Muscle of leg (tissue), 11 donors: ENCODE results near the gene HPS1. TPM values are rescaled to one million over a fixed set of nuclear protein-coding genes. Genes with fewer than 3 reads are reported as not detected.

ENCODE experiments used
- DNase-seq: peaks from one replicate; pipeline ENCODE4 v3.0.0; 2013
- H3K27ac ChIP-seq: one replicate; pipeline ENCODE4 v1.5.1; 2013; ENCODE audit warnings: mild to moderate bottlenecking, low read length, control low read depth
- H3K27me3 ChIP-seq: one replicate; pipeline ENCODE4 v1.6.1; 2013; ENCODE audit warnings: low read length; ENCODE audit not compliant: control insufficient read depth, insufficient read depth
- H3K36me3 ChIP-seq: one replicate; pipeline ENCODE4 v1.6.1; 2013; ENCODE audit warnings: low read length; ENCODE audit not compliant: control insufficient read depth, insufficient read depth
- H3K4me1 ChIP-seq: one replicate; pipeline ENCODE4 v1.6.1; 2013; ENCODE audit warnings: low read length; ENCODE audit not compliant: control insufficient read depth, insufficient read depth
- H3K4me3 ChIP-seq: one replicate; pipeline ENCODE4 v1.5.1; 2013; ENCODE audit warnings: low read length, control low read depth
- H3K9me3 ChIP-seq: replicated peaks from 2 replicates; pipeline ENCODE4 v1.6.1; 2013; ENCODE audit warnings: low read depth, low read length; ENCODE audit not compliant: control insufficient read depth
- WGBS: methylation state at CpG from one replicate; pipeline ENCODE4 v1.1.5; 2013; ENCODE audit warnings: missing lambda C conversion rate; ENCODE audit not compliant: insufficient coverage; 5-methylcytosine and 5-hydroxymethylcytosine counted together
- polyA plus RNA-seq, 8 donors: library from polyadenylated mRNA; unstranded; fragments of 120-200 nt; gene quantifications; one replicate each; pipeline versions ENCODE4 v1.2.1 to v1.2.3, GENCODE V29; 2013; ENCODE audit warnings: inconsistent platforms in 1 of 8, low replicate concordance in 1 of 8; ENCODE audit not compliant: insufficient read length in 8 of 8, insufficient read depth in 1 of 8
- total RNA-seq: library from RNA; stranded (reverse); fragments of 120-200 nt; gene quantifications from one replicate; pipeline ENCODE4 v1.2.4, GENCODE V29; 2013

HPS1 gene
- total and polyA plus RNA-seq, 9 donors, result 9.7 to 24.3 (median 16.0) TPM

DNA sequence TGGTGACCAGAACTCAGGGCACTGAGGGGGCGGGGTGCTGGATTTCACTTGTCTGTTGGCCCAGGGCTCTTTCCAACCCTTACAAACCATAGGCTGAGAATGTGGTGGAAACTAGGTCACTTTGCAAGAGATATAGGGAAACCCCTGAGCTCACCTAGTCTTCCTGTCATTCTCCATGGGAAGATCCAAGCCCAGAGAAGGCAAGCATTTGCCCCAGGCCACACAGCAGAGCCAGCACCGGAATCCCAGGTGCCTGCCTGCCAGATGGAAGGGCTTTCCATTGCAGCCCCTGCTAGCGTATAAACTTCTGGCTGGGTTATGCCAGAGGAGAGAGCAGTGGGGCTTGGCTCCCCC lies 32.2 kb downstream of the HPS1 start:
- Histone ChIP-seq H3K27me3 (no peaks in the 10 kb centered on the region), H3K27ac (peak overlapping the region; percentile 81), H3K4me3 (peak overlapping the region; percentile 73), H3K36me3 (peaks cover 28% of the 10 kb centered on the region), H3K4me1 (peaks cover 47% of the 10 kb centered on the region), H3K9me3 (no peaks in the 10 kb centered on the region)
- 20% methylated on average over 1 of the region's 3 CpGs for WGBS
- no peak for DNase-seq

DNA sequence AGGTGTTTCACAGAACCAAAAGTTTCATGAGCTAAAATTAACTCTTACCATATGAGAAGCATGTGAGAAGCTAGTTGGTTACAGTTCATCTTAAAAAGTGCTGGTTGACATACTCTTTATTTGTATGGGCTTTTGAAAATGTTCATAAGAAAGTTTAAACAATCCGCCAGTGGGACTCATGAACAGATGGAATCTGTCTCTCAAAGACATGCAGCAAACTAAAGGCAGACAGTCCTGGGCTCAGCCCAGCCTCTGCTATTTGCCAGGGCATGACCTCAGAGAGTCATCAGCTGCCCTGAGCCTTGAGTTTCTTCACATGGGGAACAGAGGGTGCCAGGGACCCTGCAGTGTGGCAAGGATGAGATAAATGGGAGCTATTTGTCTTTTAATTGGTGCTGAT lies 35.0 kb downstream of the HPS1 start:
- Histone ChIP-seq H3K9me3 (no peaks in the 10 kb centered on the region), H3K4me3 (no peak overlapping the region), H3K27ac (no peak overlapping the region), H3K27me3 (no peaks in the 10 kb centered on the region), H3K4me1 (peaks cover 49% of the 10 kb centered on the region), H3K36me3 (peaks cover 5% of the 10 kb centered on the region)
- WGBS, result 67% methylated on average over 1 of the region's 1 CpG
- DNase-seq, result no peak

DNA sequence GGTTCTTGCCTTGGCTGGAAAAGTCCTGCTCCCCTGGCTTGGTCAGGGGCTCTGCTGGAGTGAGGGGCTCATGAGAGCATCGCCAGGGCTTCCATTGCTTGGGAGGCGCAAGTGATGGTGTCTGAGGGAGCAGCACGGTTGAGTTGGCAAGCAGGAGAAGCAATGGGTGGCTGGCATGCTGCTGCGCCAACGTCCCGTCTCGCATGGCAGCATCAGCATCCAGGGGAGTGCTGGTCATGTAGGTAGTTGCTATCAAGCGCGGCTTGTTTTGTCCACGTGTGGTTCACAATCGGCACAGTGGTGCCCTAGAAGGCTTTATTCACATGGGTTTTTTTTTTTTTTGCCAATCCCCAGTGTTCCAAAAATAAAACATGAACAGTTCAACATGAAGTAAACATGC lies 35.6 kb downstream of the HPS1 start:
- no peak for DNase-seq
- 92% methylated on average over 7 of the region's 11 CpGs for WGBS
- Histone ChIP-seq H3K4me1 (peaks cover 49% of the 10 kb centered on the region), H3K36me3 (no peaks in the 10 kb centered on the region), H3K27me3 (no peaks in the 10 kb centered on the region), H3K4me3 (no peak overlapping the region), H3K27ac (no peak overlapping the region), H3K9me3 (no peaks in the 10 kb centered on the region)

DNA sequence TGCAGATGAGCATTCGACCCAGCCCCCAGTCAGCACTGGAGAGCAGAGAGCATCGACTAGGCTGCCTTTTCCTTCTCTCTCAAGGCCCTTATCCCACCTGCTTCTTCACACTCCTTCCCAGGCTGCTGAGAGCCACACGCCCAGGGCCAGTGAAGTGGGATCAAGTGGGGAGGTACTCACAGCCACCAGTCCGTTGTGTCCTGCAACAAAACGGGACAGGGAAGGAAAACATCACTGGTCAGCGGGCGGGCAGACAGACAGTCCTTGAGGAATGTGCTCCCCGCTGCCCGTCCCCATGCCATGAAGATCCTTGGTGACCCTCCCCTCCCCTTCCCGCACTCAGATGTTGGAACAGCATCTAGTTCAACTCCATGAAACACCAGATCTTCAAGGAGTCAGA lies 36.0 kb downstream of the HPS1 start:
- Histone ChIP-seq H3K27me3 (no peaks in the 10 kb centered on the region), H3K27ac (no peak overlapping the region), H3K36me3 (no peaks in the 10 kb centered on the region), H3K9me3 (no peaks in the 10 kb centered on the region), H3K4me3 (no peak overlapping the region), H3K4me1 (peaks cover 45% of the 10 kb centered on the region)
- DNase-seq, result no peak
- 97% methylated on average over 5 of the region's 10 CpGs for WGBS

DNA sequence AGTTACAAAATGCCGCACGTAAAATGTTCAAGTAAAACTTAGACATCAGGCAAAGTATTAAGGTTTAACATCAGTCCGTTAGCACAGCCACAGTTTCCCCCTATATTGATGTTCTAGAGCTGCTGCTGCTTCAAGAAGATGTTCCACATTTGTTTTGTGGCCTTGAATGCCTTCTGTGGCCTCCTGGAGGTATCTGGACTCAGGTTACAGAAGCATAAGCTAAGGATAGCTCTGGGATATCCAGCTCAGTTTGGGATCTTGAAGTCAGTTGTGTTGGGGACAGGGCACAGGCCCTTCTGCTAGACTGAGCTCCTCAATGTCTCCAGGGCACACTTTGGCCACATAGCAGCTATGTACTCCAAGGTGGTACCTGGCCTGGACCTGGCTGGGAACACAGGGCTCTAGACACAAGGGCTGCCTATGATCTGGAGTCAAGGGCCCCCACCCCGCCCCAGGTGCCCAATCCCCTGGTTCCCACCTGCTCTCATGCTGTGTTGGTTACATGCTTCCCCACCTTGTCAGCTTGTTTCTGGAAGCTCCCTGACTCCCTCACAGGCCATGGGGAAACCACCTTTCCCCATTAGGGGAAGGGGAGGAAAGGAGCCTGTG lies 36.5 kb downstream of the HPS1 start:
- no peaks in the 10 kb centered on the region for H3K9me3 ChIP-seq
- no peaks in the 10 kb centered on the region for H3K36me3 ChIP-seq
- H3K4me1 ChIP-seq, result peaks cover 43% of the 10 kb centered on the region
- no peaks in the 10 kb centered on the region for H3K27me3 ChIP-seq
- WGBS, result 100% methylated on average over 1 of the region's 4 CpGs
- H3K4me3 ChIP-seq, result no peak overlapping the region
- DNase-seq, result no peak
- H3K27ac ChIP-seq, result no peak overlapping the region

DNA sequence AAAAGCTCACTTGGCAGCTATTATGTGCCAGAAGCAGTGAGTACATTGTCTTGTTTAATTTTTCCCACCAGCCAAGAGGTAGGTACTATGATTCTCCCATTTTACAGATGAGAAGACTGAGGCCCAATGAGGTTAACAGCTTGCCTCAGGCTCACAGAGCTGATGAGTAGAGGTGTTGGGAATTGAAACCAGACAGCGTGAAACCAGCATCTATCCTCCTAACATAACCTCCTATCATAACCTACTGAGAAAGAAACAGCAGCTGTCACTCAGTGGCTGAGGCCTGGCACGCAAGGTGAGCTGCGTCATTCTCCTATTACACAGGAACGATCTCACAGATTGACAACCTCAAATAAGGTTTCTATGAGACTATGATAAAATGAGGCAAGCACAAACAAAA lies 37.9 kb downstream of the HPS1 start:
- no CpG with 5 or more reads among the region's 4 CpGs for WGBS
- Histone ChIP-seq H3K27ac (no peak overlapping the region), H3K4me3 (no peak overlapping the region)

DNA sequence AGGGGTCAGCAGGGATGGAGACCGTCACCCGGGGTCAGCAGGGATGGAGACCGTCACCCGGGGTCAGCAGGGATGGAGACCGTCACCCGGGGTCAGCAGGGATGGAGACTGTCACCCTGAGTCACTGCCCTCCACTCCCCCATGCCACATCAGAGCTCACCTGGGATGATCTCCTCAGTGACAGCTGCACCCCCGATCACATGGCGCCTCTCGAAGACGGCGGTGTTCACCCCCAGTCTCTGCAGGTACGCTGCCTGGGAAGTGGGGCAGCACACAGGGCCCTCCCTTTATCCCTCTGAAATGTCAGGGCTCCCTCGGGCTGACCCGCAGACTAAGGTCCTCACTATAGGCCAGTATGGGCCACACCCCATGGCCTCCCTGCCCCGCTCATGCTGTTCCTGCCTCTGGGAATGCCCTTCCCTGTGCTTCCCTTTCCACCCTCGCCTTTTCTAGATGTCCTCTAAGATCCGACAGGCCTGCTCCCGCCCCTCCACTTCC lies 38.9 kb downstream of the HPS1 start:
- peaks cover 2% of the 10 kb centered on the region for H3K36me3 ChIP-seq
- no peak overlapping the region for H3K27ac ChIP-seq
- H3K4me1 ChIP-seq, result peaks cover 38% of the 10 kb centered on the region
- H3K9me3 ChIP-seq, result no peaks in the 10 kb centered on the region
- no peak for DNase-seq
- 91% methylated on average over 14 of the region's 18 CpGs for WGBS
- H3K27me3 ChIP-seq, result no peaks in the 10 kb centered on the region
- H3K4me3 ChIP-seq, result no peak overlapping the region

More for the DNA sequence above, 37.9 kb downstream of the HPS1 start:
- no peaks in the 10 kb centered on the region for H3K36me3 ChIP-seq
- H3K9me3 ChIP-seq, result no peaks in the 10 kb centered on the region
- H3K27me3 ChIP-seq, result no peaks in the 10 kb centered on the region
- DNase-seq, result no peak
- H3K4me1 ChIP-seq, result peaks cover 38% of the 10 kb centered on the region

DNA sequence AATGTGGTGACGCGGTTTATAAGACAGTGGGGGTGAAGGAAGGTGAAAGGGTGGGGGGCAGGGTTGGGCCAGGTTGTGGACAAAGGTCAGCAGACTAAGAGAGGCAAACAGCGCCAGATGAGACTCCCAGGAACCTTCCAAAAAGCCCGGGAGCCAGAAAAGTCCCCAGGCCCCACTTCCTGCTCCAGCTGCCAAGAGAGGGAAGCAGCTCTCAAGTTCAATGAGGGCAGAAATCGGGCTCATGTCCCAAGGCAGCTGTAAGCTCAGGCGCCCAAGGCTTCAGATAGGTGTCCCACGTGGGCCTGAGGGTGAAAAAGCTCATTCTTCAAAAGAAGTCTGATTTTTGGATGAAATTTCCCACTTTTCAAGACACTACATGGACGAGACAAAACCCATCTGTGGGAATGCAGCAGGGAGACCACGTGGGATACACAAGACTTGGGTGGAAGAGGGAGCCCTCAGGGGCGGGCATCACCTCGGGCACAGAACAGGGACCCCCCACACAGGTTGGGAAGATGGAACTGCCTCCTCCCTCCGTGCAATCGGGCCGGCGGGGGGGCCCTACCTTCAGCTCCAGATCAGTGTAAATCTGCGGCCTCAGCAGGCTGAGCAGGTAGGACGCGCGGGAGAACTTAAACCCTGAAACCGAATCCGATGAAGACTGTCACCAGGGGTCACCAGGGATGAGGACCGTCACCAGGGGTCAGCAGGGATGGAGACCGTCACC lies 39.6 kb downstream of the HPS1 start:
- no peak overlapping the region for H3K27ac ChIP-seq
- H3K4me3 ChIP-seq, result no peak overlapping the region
- H3K36me3 ChIP-seq, result peaks cover 5% of the 10 kb centered on the region
- H3K27me3 ChIP-seq, result no peaks in the 10 kb centered on the region
- H3K4me1 ChIP-seq, result peaks cover 32% of the 10 kb centered on the region
- 84% methylated on average over 21 of the region's 23 CpGs for WGBS
- no peak for DNase-seq
- no peaks in the 10 kb centered on the region for H3K9me3 ChIP-seq

DNA sequence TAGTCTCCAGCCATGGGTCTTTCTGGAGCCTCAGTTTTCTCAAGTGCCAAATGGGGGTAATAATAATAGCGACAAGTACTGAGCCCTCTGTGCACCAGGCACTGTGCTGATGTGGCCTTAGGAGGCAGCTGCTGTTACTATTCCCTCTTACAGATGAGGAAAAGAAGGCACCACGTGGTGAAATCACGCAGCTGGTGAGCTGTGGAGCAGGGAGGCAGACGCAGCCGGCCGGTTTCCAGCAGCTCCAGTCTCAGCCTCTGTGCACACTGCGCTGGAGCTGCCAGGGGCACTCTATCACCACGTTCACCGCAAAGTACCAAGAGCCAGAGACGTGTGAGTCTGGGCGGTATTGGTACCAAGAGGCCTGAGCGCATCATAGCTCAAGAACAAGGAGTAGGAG lies 41.3 kb downstream of the HPS1 start:
- H3K27ac ChIP-seq, result no peak overlapping the region
- no peaks in the 10 kb centered on the region for H3K27me3 ChIP-seq
- no peak for DNase-seq
- no peaks in the 10 kb centered on the region for H3K9me3 ChIP-seq
- no peak overlapping the region for H3K4me3 ChIP-seq
- H3K36me3 ChIP-seq, result peaks cover 5% of the 10 kb centered on the region
- peaks cover 17% of the 10 kb centered on the region for H3K4me1 ChIP-seq
- WGBS, result 81% methylated on average over 12 of the region's 12 CpGs

DNA sequence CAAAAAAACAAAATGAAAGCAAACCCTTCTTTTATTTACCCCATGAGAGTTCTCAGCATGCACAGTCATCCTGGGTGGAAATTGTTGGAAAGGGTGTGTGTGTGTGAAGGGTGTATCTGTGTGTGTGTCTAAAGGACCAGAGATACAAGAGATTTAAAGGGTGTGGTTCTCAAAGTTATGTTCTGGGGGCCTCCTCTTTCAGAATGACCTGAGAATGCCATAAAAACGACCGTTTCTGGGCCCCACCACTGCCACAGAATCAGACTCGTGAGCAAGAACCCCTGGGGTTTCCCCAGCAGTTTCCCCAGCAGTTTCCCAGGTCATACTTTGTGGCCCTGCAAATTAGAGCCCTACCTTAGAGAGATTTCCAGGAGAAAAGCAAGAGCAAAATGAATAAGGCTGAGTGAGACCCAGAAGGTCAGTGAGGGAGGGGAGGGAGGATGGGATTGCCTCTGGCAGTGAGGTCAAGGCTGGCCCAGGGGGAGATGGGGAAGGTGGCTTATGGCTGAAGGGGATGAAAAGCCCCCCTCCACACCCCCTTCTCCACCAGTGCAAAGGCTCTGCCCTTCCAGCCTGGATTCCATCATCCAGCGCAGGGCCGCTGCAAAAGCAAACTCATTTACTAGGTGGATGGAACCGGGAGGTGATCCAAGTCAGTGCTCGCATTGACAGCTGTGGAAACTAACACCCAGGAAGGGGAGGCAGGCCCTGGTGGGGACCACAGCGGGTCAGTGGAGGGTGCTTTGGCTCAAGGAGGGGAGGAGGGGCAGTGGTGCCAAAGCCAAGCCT lies 42.0 kb downstream of the HPS1 start:
- Histone ChIP-seq H3K27ac (no peak overlapping the region), H3K4me1 (peaks cover 13% of the 10 kb centered on the region), H3K27me3 (no peaks in the 10 kb centered on the region), H3K9me3 (no peaks in the 10 kb centered on the region), H3K36me3 (peaks cover 5% of the 10 kb centered on the region), H3K4me3 (no peak overlapping the region)
- WGBS, result 40% methylated on average over 7 of the region's 8 CpGs
- DNase-seq, result peak; percentile 47
